Gastrocnemius medialis (tissue), 4 donors: ENCODE data around the gene TVP23C. TPM values are rescaled to one million over a fixed set of nuclear protein-coding genes. Genes with fewer than 3 reads are reported as not detected.

Experiments used
- ATAC-seq, 2 donors: fragments of 150-250 bp; one replicate each; pipeline ENCODE4 v1.9.1; 2016
- DNase-seq, 2 donors: peaks; one replicate each; pipeline ENCODE4 v3.0.0-alpha.2; 2019
- H3K27ac ChIP-seq, 4 donors: fragments of 200-600 bp; sonication (generic); 1 replicate in 1 of 4; 2 replicates in 3 of 4; pipeline ENCODE4 v1.5.1; 2016 to 2018; ENCODE audit warnings: mild to moderate bottlenecking in 2 of 4, moderate library complexity in 1 of 4
- H3K27me3 ChIP-seq, 3 donors: fragments of 200-600 bp; sonication (generic) in 2 of 3; 1 replicate in 1 of 3; 2 replicates in 2 of 3; pipeline versions ENCODE4 v1.5.1 to v1.6.0; 2016 to 2019; ENCODE audit warnings: mild to moderate bottlenecking in 1 of 3, moderate library complexity in 1 of 3
- H3K36me3 ChIP-seq, 2 donors: fragments of 200-600 bp; sonication (generic) in 1 of 2; one replicate each; pipeline ENCODE4 v1.5.1; 2017 to 2018
- H3K4me1 ChIP-seq, 2 donors: fragments of 200-600 bp; sonication (generic) in 1 of 2; one replicate each; pipeline ENCODE4 v1.5.1; 2016 to 2017; ENCODE audit warnings: mild to moderate bottlenecking in 2 of 2
- H3K4me3 ChIP-seq, 4 donors: fragments of 200-600 bp; sonication (generic) in 3 of 4; 1 replicate in 1 of 4; 2 replicates in 3 of 4; pipeline ENCODE4 v1.5.1; 2016 to 2019; ENCODE audit warnings: mild to moderate bottlenecking in 2 of 4
- H3K9me3 ChIP-seq, 3 donors: fragments of 200-600 bp; sonication (generic) in 2 of 3; 1 replicate in 1 of 3; 2 replicates in 2 of 3; pipeline ENCODE4 v1.5.1; 2016 to 2019
- POLR2A ChIP-seq, 2 donors: fragments of 450-650 bp; IDR thresholded peaks; one replicate each; pipeline ENCODE4 v1.6.1; 2017; ENCODE audit warnings: antibody characterized with exemption in 2 of 2, mild to moderate bottlenecking in 2 of 2, moderate library complexity in 2 of 2
- in situ Hi-C, 4 donors: fragments of 200-750 bp; cut with MboI; loops; one replicate each; pipeline versions ENCODE4 v1.15.0 to v1.8.0; 2017; ENCODE audit warnings: low sequenced_read_pairs in 4 of 4
- intact Hi-C: fragments of 100-400 bp; cut with DNase I; formaldehyde crosslinking; loops from one replicate; pipeline ENCODE4 v1.15.1; 2023; ENCODE audit warnings: low total_unique reads
- total RNA-seq, 4 donors: library from RNA; depleted of rRNA; stranded (reverse); fragments of >200 nt; gene quantifications; one replicate each; pipeline versions ENCODE4 v1.1.0 to v1.2.3, GENCODE V29; 2016
- TF ChIP-seq, protein P1 (sequence below), 5 experiments: fragments of 450-650 bp in 3 of 5; fragments of 200-600 bp in 2 of 5; sonication (generic) in 2 of 5; IDR thresholded peaks in 4 of 5; conservative IDR thresholded peaks in 1 of 5; 1 replicate in 4 of 5; 2 replicates in 1 of 5; pipeline ENCODE4 v1.5.1; 2016 to 2019; ENCODE audit warnings: antibody characterized with exemption in 5 of 5, mild to moderate bottlenecking in 3 of 5, moderate library complexity in 3 of 5

TVP23C gene
- total RNA-seq, 4 donors from 2014 or later, result 1.2 to 4.2 (median 1.7) TPM; not detected in 1

DNA sequence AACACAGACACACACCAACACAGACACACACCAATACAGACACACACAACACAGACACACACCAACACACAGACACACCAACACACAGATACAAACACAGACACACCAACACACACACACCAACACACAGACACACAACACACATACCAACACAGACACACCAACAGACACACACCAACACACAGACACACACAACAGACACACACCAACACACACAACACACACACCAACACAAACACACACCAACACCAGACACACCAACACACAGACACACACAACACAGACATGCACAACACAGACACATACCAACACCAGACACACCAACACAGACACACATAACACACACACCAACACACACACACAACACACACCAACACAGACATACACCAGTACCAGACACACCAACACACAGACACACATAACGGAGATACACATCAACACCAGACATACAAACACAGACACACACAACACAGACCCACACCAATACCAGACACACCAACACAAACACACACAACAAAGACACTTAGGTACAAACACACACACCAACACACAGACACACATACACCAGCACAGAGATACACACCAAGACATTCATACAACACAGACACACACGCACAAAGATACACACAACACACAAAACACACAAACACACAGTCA, 98.1 kb downstream of the TVP23C start:
- TF ChIP-seq, protein P1, sequence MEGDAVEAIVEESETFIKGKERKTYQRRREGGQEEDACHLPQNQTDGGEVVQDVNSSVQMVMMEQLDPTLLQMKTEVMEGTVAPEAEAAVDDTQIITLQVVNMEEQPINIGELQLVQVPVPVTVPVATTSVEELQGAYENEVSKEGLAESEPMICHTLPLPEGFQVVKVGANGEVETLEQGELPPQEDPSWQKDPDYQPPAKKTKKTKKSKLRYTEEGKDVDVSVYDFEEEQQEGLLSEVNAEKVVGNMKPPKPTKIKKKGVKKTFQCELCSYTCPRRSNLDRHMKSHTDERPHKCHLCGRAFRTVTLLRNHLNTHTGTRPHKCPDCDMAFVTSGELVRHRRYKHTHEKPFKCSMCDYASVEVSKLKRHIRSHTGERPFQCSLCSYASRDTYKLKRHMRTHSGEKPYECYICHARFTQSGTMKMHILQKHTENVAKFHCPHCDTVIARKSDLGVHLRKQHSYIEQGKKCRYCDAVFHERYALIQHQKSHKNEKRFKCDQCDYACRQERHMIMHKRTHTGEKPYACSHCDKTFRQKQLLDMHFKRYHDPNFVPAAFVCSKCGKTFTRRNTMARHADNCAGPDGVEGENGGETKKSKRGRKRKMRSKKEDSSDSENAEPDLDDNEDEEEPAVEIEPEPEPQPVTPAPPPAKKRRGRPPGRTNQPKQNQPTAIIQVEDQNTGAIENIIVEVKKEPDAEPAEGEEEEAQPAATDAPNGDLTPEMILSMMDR (IDR thresholded peaks at IDR 0.05 in 4 of 5, conservative IDR thresholded peaks at IDR 0.05 in 1 of 5), result no peak
- TF ChIP-seq POLR2A (IDR thresholded peaks at IDR 0.05), result no peak
- Histone ChIP-seq H3K9me3 (no peaks in the 10 kb centered on the region), H3K27me3 (no peaks in the 10 kb centered on the region), H3K4me1 (peaks cover 18 to 20% of the 10 kb centered on the region in 2 donors), H3K36me3 (no peaks in the 10 kb centered on the region), H3K4me3 (no peak overlapping the region), H3K27ac (no peak overlapping the region)
- DNase-seq (no peak), ATAC-seq (no peak)
- in situ Hi-C loops, result no loop called here
- intact Hi-C loops, result no loop called here

DNA sequence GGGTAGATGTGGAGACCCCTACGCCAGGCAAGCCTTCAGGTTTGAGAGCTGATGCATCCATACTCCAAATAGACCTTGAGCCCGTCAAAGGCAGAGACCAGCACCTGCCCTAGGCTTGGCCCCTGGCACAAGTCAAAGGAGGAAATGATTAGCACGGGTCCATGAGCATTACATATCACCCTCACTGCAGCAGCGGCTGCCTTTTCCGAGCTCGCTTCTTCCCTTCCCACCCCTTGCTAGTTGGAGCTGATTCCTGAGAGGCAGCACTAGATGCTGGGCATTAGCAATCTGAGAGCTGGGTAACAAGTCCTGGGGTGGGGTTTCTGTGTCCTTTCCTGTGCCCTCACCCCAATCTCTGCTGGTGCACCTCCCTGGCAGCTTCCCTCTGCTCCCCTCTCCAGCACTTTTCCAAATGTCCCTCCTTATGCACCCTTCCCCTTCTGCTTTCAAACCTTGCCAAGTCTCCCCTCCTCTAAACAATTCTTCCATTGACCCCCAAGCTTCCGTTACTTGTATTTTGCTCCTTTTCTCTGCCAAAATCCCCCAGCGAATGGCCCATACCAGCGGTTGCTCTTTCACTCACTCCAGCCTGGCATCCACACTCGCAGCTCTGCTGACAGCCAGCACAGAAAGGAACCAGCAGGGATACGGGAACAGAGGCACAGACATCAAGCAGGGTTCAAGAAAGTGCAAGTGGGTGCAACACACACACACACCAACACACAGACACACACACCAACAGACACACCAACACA, 98.9 kb downstream of the TVP23C start:
- Histone ChIP-seq H3K36me3 (no peaks in the 10 kb centered on the region), H3K4me3 (no peak overlapping the region), H3K4me1 (peaks cover 14 to 20% of the 10 kb centered on the region in 2 donors), H3K27me3 (no peaks in the 10 kb centered on the region), H3K27ac (peak overlapping the region in 1 of 4 donors; percentile 73), H3K9me3 (no peaks in the 10 kb centered on the region)
- intact Hi-C loops (no loop called here), in situ Hi-C loops (no loop called here)
- ATAC-seq (peak; percentile 7 to 23), DNase-seq (no peak)
- TF ChIP-seq POLR2A (IDR thresholded peaks at IDR 0.05), result no peak
- TF ChIP-seq, protein P1 (IDR thresholded peaks at IDR 0.05 in 4 of 5, conservative IDR thresholded peaks at IDR 0.05 in 1 of 5), result no peak

DNA sequence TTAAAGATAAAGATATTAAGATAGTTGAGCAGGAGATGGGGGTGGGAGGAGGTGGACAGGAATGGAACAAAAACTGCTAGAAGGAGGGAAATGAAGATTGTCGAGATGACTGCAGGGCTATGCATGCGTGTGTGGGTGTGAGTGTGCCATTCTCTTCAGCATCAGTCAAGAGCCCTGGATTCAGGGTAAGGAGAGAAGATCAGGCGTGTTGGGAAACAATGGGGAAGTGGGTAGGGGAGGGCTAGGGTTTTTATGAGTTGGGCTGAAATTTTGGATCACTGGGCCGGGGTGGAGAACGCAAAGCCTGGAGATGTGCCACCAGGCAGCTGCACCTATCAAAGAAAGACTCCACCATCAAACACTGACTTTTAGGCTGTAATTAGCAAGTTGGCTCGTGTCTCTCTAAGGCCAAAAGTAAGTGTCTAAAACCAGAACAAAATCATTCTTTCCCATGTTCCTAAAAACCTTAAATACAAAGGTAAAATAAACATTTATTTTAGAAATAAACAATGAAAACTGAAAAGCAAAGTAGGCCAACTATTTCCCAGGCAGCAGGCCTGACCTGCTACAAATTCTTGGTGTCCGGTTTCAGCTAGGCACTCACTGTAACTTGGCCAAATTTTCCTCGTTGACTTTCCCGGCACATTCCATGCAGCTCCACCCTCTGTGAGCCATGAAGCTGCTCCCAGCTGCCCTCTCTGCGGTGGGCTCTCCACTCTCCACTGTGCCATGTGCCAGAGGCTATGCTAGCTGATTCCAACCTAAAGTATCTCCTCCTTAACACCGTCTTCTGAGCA, 100.1 kb downstream of the TVP23C start:
- Histone ChIP-seq H3K9me3 (no peaks in the 10 kb centered on the region), H3K27ac (peak overlapping the region; percentile 22 to 73 (median 58)), H3K4me3 (no peak overlapping the region), H3K27me3 (no peaks in the 10 kb centered on the region), H3K4me1 (peaks cover 20 to 24% of the 10 kb centered on the region in 2 donors), H3K36me3 (no peaks in the 10 kb centered on the region)
- no peak for TF ChIP-seq POLR2A (IDR thresholded peaks at IDR 0.05)
- TF ChIP-seq, protein P1 (IDR thresholded peaks at IDR 0.05 in 4 of 5, conservative IDR thresholded peaks at IDR 0.05 in 1 of 5), result no peak
- intact Hi-C loops, result no loop called here
- ATAC-seq (peak; percentile 70 to 85), DNase-seq (peak; percentile 35 to 60)
- in situ Hi-C loops, result no loop called here

DNA sequence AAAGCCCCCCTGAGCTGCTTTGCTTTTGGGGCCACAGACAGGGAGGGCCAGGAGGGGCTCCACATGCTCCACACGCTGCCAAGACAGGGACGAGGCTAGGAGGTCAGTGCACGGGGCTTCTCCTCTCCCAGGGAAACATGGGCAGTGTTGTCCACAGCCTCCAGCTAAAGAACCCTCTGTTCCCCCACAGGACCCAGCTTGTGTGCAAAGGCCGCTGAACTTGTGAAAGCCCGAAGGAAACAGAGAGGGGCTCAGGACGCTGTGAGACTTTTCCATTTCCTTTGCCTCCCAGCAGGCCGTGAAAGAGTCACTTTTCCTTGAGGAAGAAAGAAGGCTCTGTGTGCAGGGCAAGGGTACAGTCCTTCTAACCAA, 105.6 kb downstream of the TVP23C start:
- no peaks in the 10 kb centered on the region for H3K36me3 ChIP-seq
- H3K27me3 ChIP-seq, result no peaks in the 10 kb centered on the region
- ATAC-seq (peak; percentile 22 to 48), DNase-seq (peak; percentile 65 to 67)
- H3K9me3 ChIP-seq, result no peaks in the 10 kb centered on the region
- H3K4me1 ChIP-seq, result peaks cover 27 to 37% of the 10 kb centered on the region in 2 donors
- intact Hi-C loops (loop anchor here (1.0 to 2.0 kb wide), 4 partner anchors 26 to 195 kb away; no protein-coding TSS in a partner anchor), in situ Hi-C loops (no loop called here)
- H3K27ac ChIP-seq, result peak overlapping the region; percentile 90 to 92 (median 90)
- peak overlapping the region in 3 of 4 donors; percentile 10 to 26 (median 10) for H3K4me3 ChIP-seq
- no peak for TF ChIP-seq POLR2A (IDR thresholded peaks at IDR 0.05)
- TF ChIP-seq, protein P1 (IDR thresholded peaks at IDR 0.05 in 4 of 5, conservative IDR thresholded peaks at IDR 0.05 in 1 of 5), result no peak
